Fibroblast of pulmonary artery (primary cell): ENCODE results near the gene HOXD11.

Experiments
- DNase-seq: peaks from one replicate; pipeline ENCODE4 v3.0.0-alpha.2; 2010; ENCODE audit warnings: low read depth
- H3K4me3 ChIP-seq: replicated peaks from 2 replicates; pipeline ENCODE4 v1.5.1; 2011; ENCODE audit warnings: low read depth, mild to moderate bottlenecking, control low read depth, low read length, moderate library complexity
- TF ChIP-seq, protein P1 (sequence below): IDR thresholded peaks from 2 replicates; pipeline ENCODE4 v1.5.1; 2011; ENCODE audit warnings: mild to moderate bottlenecking, control low read depth, low read length, inconsistent platforms; ENCODE audit errors: missing control alignments

Gene HOXD11

DNA sequence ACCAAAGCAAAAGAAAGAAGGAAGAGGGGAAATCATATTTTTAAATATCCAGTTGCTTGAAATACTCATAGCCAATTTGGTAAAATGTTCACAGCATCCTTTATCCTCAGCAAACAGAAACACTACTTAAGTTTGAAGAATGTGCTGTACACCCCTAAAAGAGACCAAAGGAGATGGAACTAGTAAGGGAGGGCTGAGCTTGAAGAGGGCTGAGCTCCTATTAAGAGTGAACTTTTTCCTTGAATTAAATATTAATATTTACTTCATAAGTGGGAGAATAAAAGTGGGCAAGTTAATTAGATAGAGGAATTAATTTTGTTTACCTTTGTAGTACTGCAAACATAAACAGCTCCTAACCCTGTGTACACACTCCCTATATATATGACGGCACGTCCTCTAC is 30.3 kb upstream of the HOXD11 start:
- TF ChIP-seq, protein P1, sequence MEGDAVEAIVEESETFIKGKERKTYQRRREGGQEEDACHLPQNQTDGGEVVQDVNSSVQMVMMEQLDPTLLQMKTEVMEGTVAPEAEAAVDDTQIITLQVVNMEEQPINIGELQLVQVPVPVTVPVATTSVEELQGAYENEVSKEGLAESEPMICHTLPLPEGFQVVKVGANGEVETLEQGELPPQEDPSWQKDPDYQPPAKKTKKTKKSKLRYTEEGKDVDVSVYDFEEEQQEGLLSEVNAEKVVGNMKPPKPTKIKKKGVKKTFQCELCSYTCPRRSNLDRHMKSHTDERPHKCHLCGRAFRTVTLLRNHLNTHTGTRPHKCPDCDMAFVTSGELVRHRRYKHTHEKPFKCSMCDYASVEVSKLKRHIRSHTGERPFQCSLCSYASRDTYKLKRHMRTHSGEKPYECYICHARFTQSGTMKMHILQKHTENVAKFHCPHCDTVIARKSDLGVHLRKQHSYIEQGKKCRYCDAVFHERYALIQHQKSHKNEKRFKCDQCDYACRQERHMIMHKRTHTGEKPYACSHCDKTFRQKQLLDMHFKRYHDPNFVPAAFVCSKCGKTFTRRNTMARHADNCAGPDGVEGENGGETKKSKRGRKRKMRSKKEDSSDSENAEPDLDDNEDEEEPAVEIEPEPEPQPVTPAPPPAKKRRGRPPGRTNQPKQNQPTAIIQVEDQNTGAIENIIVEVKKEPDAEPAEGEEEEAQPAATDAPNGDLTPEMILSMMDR: no peak
- no peak for DNase-seq
- no peak overlapping the region for H3K4me3 ChIP-seq

DNA sequence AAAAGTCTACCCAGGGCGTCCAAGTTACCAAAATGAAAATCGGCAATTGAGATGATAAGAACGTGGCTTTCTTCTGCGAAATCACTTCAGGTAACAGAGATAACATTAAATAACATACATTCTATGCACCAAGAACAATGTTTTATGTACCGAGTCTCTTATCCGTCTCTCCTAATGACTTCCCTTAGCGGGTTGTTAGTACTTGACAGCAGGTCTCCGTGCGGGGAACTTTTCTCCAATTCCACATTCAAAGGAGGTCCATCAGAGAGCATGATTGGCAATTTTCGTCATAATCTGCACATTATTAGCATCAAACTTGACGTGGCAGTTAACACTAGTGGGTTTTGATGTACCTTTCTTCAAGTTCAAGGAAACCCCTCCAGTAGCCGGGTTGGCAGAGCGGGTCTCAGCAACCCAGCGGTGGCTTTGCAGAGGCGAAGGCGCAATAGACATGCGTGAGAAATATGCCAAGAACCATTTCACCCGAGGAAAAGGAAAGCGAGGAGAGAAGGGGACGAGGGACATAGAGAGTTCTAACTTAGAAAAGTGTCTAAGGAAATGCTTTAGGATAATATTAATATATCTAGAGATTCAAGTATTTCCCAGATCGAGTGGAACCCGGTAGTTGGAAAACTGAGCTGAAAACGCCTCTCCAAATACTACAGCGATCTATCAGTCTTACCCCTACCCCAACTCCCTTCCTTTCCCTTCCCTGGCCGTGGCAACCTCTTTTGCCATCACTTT is 28.4 kb upstream of the HOXD11 start:
- H3K4me3 ChIP-seq: no peak overlapping the region
- TF ChIP-seq, protein P1: no peak
- no peak for DNase-seq

DNA sequence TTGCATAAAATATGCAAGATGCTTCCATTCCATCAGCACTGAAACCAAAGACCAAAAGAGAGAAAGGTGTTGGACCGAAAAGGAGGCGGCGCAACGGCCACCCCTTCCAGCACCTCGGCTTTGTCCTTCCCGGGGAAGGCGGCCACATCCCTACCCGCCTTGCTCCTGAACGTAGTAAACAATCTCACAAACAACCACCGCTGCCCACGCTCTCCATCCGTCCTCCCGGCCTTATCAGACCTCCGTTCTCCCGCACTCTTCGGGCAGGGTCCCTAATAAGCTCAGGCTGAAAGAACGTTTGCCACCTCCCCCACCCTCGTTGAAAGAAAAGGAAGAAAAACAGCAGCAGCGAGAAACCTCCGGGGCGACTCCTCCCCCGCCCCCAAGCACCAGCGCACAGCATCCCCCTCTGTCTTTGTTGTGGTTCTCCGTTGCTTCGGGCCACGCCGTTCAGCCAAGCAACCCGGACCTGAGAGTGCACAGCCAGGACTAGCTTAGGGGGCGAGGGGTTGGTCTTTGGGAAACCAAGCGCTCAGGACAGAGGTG is 27.7 kb upstream of the HOXD11 start:
- TF ChIP-seq, protein P1: no peak
- DNase-seq: no peak
- H3K4me3 ChIP-seq: no peak overlapping the region

DNA sequence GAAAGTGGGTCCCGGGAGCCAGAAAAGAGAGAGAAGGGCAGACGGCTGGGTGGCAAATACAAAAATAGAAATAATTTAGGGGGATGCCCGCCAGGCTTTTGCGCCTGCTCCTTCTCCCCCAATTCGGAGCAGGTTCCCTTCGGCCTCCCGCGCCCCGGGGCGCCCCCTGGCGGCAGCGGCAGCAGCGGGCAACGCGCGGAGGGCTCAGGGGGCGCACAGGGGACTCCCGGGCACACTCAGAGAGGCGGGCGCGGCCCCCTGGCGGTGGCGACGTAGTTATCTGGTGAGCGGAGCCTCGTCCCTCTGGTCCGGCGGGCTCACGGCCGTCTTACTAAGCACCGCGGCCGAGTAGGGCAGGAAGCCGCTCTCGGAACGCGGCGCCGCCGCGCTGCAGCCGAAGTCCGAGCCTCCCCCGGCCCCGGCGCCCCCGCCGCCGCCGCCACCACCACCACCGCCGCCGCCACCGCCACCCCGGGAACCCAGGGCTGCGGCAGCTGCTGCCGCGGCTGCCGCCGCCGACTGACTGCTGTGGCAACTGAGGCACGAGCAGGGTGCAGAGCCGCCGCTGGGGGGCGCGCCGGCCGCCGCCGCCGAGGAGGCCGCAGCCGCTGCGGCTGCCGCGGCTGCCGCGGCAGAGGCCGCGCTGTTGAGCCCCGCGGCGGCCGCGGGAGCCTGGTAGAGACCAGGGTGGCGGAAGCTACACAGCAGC is 27.1 kb upstream of the HOXD11 start:
- H3K4me3 ChIP-seq: no peak overlapping the region
- TF ChIP-seq, protein P1: peak; percentile 27
- peak; percentile 28 for DNase-seq

DNA sequence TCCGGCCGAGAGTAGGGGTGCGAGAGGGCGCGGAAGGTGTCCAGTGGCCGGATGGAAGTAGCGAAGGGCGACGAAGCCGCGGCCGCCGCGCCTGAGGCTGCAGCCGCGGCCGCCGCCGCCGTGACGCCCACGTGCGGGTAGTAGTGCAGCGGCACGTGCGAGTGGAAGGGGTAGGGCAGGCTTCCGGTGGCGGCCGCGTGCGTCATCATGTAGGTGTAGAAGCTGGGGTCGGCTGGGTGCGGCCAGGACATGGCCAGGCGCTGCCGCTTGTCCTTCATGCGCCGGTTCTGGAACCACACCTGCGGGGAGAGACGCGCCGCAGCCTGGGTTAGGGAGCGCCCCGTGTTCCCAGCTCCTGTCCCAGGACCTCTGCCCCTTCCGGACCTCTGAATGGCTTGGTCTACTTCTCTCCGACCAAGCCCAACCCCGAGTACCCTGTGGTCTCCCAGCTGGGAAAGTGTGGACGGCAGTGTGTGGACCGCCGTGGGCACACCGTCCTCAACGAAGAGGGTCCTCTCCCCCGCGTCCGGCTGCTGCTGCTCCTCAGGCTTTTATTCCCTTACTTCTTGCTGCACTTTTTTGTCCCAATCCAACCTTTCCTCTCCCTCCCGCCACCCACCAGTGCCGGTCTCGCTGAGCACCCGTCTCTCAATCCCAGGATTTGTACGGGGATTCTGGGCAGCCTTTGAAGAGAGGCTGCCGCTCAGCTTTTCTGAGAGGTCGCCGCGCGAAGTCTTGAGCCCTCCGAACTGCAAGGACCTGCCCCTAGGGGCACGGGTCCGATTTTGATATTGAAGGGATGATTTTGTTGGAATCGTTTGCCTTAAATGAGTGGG is 26.3 kb upstream of the HOXD11 start:
- DNase-seq: no peak
- H3K4me3 ChIP-seq: no peak overlapping the region
- TF ChIP-seq, protein P1: no peak

DNA sequence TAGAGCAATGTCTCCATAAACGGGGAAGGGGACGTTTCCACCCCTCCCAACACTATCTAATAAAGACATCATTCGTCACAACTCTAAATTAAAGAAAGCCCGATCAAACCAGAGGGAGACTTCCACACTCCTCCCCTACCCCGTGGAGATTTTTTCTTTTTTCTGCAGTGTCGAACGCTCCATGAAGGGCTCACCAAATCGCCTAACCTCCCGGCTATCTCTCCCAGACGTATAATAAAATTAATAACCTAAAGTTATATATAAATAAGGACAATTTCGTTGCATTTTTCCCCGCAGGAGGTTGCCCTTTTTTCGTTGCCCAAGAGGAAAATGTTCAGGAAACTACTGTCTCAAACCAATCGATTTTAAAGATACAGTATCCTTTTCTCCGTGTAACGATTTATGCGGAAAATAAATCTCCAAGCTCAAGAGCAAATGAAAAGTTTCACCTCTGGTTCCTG is 25.7 kb upstream of the HOXD11 start:
- no peak overlapping the region for H3K4me3 ChIP-seq
- TF ChIP-seq, protein P1: no peak
- no peak for DNase-seq
